Measurements from ENCODE around the gene RFTN1. TPM values are rescaled to one million over a fixed set of nuclear protein-coding genes. Genes with fewer than 3 reads are reported as not detected.
A peak's percentile ranks its signal among the peaks of the same experiment; 100 is the strongest.

Gene RFTN1
- total and polyA plus RNA-seq, 2 of the 8 experiments (the other 6 are each of a cell fraction or from before 2014, with no cell fraction given): 4.6 to 6.7 TPM

DNA sequence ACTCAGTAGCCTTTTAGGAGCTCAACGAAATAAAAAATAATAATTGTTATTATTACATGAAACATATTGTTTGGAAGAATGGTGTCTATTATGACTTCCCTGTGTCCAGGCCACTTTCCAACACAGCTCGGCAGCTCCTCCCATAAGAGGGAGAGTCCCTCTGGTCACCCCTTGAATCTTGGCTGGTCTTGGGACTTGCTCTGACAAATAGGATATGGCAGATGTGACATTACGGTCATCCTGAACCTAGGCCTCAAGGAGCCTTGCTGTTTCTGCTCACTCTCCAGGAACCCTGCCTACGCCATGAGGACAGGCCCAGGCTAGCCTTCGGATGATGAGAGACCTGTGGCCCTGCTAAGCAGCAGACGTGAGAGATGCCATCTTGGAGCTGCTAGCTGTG, 176.7 kb downstream of the RFTN1 start:
- no peak overlapping the region for H3K23ac ChIP-seq (ENCODE audit: insufficient read length)
- DNase-seq (ENCODE audit: low read depth in 1 of 2, low spot score in 2 of 2) (no peak), FAIRE-seq (no peak)
- no peak overlapping the region for H2AFZ ChIP-seq (ENCODE audit: low read length)
- H3K27me3 ChIP-seq (replicated peaks in 1 of 4; ENCODE audit: control insufficient read depth in 3 of 4, extremely low read depth in 1 of 4, insufficient read depth in 3 of 4, low read length in 3 of 4): no peaks in the 10 kb centered on the region
- POLR2A ChIA-PET (ENCODE audit: partially characterized antibody): no interaction called here
- H3K27ac ChIP-seq (ENCODE audit: low read depth, low read length): no peak overlapping the region
- H4K91ac ChIP-seq (replicated peaks; ENCODE audit: insufficient read length, low read length): no peak overlapping the region
- no peak overlapping the region for H3K4me3 ChIP-seq (ENCODE audit: extremely low read depth in 1 of 4, insufficient read depth in 2 of 4, low read depth in 3 of 4, low read length in 4 of 4)
- no peak overlapping the region for H2BK20ac ChIP-seq (ENCODE audit: low read length)
- H3K9ac ChIP-seq (replicated peaks in 1 of 4; ENCODE audit: extremely low read depth in 1 of 4, low read depth in 3 of 4, low read length in 3 of 4): no peak overlapping the region
- H3K14ac ChIP-seq (ENCODE audit: insufficient read length): no peak overlapping the region
- no peak overlapping the region for H3K4me2 ChIP-seq (ENCODE audit: insufficient read depth in 1 of 2, low read depth in 2 of 2, low read length in 2 of 2)
- TF ChIP-seq JUND (IDR thresholded peaks at IDR 0.05; ENCODE audit: low read length) (no peak), EZH2 (IDR thresholded peaks at IDR 0.05; ENCODE audit: low read depth, low read length, severe bottlenecking) (no peak), RAD21 (IDR thresholded peaks at IDR 0.05 in 1 of 2, conservative IDR thresholded peaks at IDR 0.05 in 1 of 2; ENCODE audit: low read depth in 2 of 2, low read length in 2 of 2) (no peak), TAF7 (optimal IDR thresholded peaks at IDR 0.05; ENCODE audit: borderline replicate concordance, low read depth, low read length) (no peak), MAFK (IDR thresholded peaks at IDR 0.05; ENCODE audit: low read depth, low read length) (no peak), YY1 (IDR thresholded peaks at IDR 0.05; ENCODE audit: low read depth, low read length) (no peak), HDAC6 (IDR thresholded peaks at IDR 0.05; ENCODE audit: low read depth, low read length) (no peak), GTF2F1 (IDR thresholded peaks at IDR 0.05; ENCODE audit: borderline replicate concordance, low read depth, low read length) (no peak), SIN3A (conservative IDR thresholded peaks at IDR 0.05 in 1 of 2, IDR thresholded peaks at IDR 0.05 in 1 of 2; ENCODE audit: low read depth in 1 of 2, low read length in 2 of 2) (no peak), RNF2 (IDR thresholded peaks at IDR 0.05; ENCODE audit: borderline replicate concordance, low read depth, low read length, missing control alignments, poor library complexity, severe bottlenecking) (no peak)
- TF ChIP-seq, protein P1, sequence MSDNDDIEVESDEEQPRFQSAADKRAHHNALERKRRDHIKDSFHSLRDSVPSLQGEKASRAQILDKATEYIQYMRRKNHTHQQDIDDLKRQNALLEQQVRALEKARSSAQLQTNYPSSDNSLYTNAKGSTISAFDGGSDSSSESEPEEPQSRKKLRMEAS (IDR thresholded peaks at IDR 0.05): no peak
- H2BK12ac ChIP-seq (ENCODE audit: low read depth, low read length): no peak overlapping the region
- H2BK5ac ChIP-seq (ENCODE audit: low read depth, low read length): 0 out of 2 replicates have a peak overlapping the region, but pooled peaks have one; percentile 8
- H3K79me2 ChIP-seq (ENCODE audit: control insufficient read depth in 1 of 2, insufficient read depth in 2 of 2, low read length in 2 of 2): no peaks in the 10 kb centered on the region
- no peaks in the 10 kb centered on the region for H3K23me2 ChIP-seq (ENCODE audit: low read depth, low read length)
- H3K4ac ChIP-seq (replicated peaks; ENCODE audit: insufficient read length, low read depth, low read length): no peak overlapping the region
- no peak overlapping the region for H2BK120ac ChIP-seq (replicated peaks; ENCODE audit: low read depth, low read length)
- H3K79me1 ChIP-seq (ENCODE audit: low read depth, low read length): 0 out of 2 replicates have a peak, but pooled peaks cover 2% of the 10 kb centered on the region
- H3K9me3 ChIP-seq (ENCODE audit: insufficient read depth in 2 of 2, low read depth in 1 of 2, low read length in 1 of 2): no peaks in the 10 kb centered on the region
- H3K36me3 ChIP-seq (ENCODE audit: control insufficient read depth in 2 of 4, insufficient read depth in 4 of 4, low read length in 3 of 4): peaks cover 0 to 3% (median 2%) of the 10 kb centered on the region in 4 experiments; a peak in 3 of 8 replicates
- no peak overlapping the region for H4K5ac ChIP-seq (ENCODE audit: insufficient read length, low read depth, low read length)
- no peak overlapping the region for H3K56ac ChIP-seq (replicated peaks; ENCODE audit: insufficient read length, low read depth, low read length)
- no peak overlapping the region for H2AK5ac ChIP-seq (ENCODE audit: low read depth, low read length)
- H2BK15ac ChIP-seq (ENCODE audit: low read length): no peak overlapping the region
- no peaks in the 10 kb centered on the region for H4K20me1 ChIP-seq (replicated peaks in 1 of 2; ENCODE audit: control insufficient read depth in 1 of 2, insufficient read depth in 2 of 2, low read length in 2 of 2)
- 92% methylated on average over 6 of the region's 6 CpGs; no CpG with 5 or more reads in 1 of the 2 experiments for WGBS, 2 experiments (ENCODE audit: extremely low coverage in 1 of 2, insufficient coverage in 1 of 2, insufficient read length in 1 of 2, insufficient replicate concordance in 2 of 2, low coverage in 1 of 2, low lambda C conversion rate in 2 of 2, missing lambda C conversion rate in 1 of 2)
- H3K18ac ChIP-seq (ENCODE audit: extremely low read depth, low read length): no peak overlapping the region
- H3K4me1 ChIP-seq (replicated peaks in 1 of 4; ENCODE audit: control insufficient read depth in 3 of 4, insufficient read depth in 4 of 4, low read length in 3 of 4): no peaks in the 10 kb centered on the region; a peak in 2 of 7 replicates
- CTCF ChIA-PET (ENCODE audit: partially characterized antibody): interaction anchor here (0.9 to 5.2 kb wide), 4 partner anchors 16 to 176 kb away, joined by 3 to 41 read pairs (median 6); partner anchors contain the start of gene RFTN1
- H4K8ac ChIP-seq (ENCODE audit: extremely low read depth, insufficient read depth, low read length): no peak overlapping the region

Data from H1 (cell line).